ENCODE results near the gene MMEL1. TPM values are rescaled to one million over a fixed set of nuclear protein-coding genes. Genes with fewer than 3 reads are reported as not detected.

Gene MMEL1
- total RNA-seq, 1 donor from 2014 or later = 0.62 TPM

DNA sequence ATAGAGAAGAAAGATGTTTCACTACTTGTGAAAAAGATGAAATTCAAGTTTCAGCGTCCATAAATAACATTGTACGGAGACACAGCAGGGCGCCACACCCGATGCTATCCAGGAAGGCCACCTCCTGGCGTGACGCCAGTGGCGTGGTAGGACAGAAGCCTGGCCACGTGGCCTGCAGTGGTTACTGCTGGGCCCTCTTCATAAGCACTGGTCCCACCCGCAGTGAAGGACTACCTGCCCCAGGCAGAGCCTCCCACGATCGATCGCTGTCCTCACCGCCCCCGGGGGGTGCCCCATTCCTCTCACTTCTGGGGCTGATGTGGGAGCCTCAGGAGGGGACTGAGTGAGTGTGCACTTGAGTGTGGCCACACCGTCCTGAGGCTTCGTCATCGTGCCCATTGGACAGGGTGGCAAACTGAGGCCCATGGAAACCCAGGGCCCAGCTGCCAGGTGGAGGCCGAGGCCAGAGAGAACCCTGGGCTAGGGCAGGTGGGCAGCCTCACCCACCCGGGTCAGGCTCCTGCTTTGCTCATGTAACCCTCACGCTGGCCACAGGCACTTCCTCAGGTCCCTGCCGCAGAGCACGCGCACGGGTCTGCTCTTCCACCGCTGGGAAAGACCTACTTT, 91.1 kb downstream of the MMEL1 start:
- no peak overlapping the region for H3K27ac Mint-ChIP-seq (ENCODE audit: unreplicated experiment)
- H3K9me3 Mint-ChIP-seq (ENCODE audit: low read depth) = no peaks in the 10 kb centered on the region
- no peak overlapping the region for H3K4me3 Mint-ChIP-seq (ENCODE audit: unreplicated experiment)
- no peak for DNase-seq (ENCODE audit: low spot score)
- peaks cover 1% of the 10 kb centered on the region for H3K4me1 Mint-ChIP-seq (ENCODE audit: low read depth)
- no peaks in the 10 kb centered on the region for H3K36me3 Mint-ChIP-seq (ENCODE audit: low read depth)
- no peaks in the 10 kb centered on the region for H3K27me3 Mint-ChIP-seq (ENCODE audit: low read depth)
- TF ChIP-seq, protein P1, sequence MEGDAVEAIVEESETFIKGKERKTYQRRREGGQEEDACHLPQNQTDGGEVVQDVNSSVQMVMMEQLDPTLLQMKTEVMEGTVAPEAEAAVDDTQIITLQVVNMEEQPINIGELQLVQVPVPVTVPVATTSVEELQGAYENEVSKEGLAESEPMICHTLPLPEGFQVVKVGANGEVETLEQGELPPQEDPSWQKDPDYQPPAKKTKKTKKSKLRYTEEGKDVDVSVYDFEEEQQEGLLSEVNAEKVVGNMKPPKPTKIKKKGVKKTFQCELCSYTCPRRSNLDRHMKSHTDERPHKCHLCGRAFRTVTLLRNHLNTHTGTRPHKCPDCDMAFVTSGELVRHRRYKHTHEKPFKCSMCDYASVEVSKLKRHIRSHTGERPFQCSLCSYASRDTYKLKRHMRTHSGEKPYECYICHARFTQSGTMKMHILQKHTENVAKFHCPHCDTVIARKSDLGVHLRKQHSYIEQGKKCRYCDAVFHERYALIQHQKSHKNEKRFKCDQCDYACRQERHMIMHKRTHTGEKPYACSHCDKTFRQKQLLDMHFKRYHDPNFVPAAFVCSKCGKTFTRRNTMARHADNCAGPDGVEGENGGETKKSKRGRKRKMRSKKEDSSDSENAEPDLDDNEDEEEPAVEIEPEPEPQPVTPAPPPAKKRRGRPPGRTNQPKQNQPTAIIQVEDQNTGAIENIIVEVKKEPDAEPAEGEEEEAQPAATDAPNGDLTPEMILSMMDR (IDR thresholded peaks at IDR 0.05) = no peak

DNA sequence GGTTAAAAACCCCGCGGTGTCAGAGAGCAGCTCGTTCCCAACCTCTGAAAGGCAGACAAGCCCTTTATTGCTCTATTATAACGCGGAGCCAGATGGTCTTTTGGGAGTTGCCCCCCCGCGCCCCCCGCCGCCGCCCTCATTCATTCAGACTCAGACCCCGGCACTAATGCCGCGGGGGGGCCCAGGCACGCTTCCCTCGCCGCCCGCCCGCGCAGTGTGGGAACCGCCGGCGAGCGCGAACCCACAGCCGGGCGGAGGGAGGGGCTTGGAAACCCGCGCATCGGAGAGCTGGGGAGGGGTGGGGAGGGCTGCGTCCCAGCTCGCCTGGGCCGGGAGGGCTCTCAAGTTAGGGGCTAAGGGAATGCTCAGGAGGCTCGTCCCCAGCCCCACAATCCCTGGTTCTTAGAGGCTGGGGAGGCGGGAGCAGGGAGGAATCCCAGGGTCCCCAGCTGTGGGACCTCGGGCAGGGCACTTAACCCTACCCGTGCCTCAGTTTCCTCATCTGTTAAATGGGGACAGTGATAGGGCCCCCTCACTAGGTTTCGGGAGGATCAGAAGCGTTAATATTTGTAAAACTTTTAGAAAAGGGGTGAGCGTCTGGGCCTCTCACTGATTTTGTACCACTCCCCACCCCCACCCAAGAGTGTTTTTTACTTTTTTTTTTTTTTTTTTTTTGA, 91.9 kb downstream of the MMEL1 start:
- H3K27me3 Mint-ChIP-seq (ENCODE audit: low read depth) = peaks cover 4% of the 10 kb centered on the region
- no peak overlapping the region for H3K4me3 Mint-ChIP-seq (ENCODE audit: unreplicated experiment)
- TF ChIP-seq, protein P1 (IDR thresholded peaks at IDR 0.05) = no peak
- H3K27ac Mint-ChIP-seq (ENCODE audit: unreplicated experiment) = no peak overlapping the region
- no peaks in the 10 kb centered on the region for H3K4me1 Mint-ChIP-seq (ENCODE audit: low read depth)
- no peak for DNase-seq (ENCODE audit: low spot score)
- H3K36me3 Mint-ChIP-seq (ENCODE audit: low read depth) = no peaks in the 10 kb centered on the region
- no peaks in the 10 kb centered on the region for H3K9me3 Mint-ChIP-seq (ENCODE audit: low read depth)

Other genes starting within 250 kb of the MMEL1 start
- gene MORN1, start 241.5 kb downstream of the MMEL1 start, total RNA-seq = 6.7 to 10.0 TPM (median 8.1 TPM) in 3 replicates
- 158 to 177 TPM (median 175 TPM) in 3 replicates for gene RER1, start 241.2 kb downstream of the MMEL1 start, total RNA-seq
- 20.6 to 33.0 TPM (median 23.4 TPM) in 3 replicates for gene PEX10, start 220.5 kb downstream of the MMEL1 start, total RNA-seq
- gene PLCH2, start 156.7 kb downstream of the MMEL1 start, total RNA-seq = 2.4 to 3.4 TPM (median 3.2 TPM) in 3 replicates
- 19.6 to 32.6 TPM (median 20.5 TPM) in 3 replicates for gene PANK4, start 106.4 kb downstream of the MMEL1 start, total RNA-seq
- not detected in 3 replicates for gene HES5, start 102.8 kb downstream of the MMEL1 start, total RNA-seq
- 0.95 to 2.5 TPM (median 1.1 TPM) in 3 replicates for gene TNFRSF14, start 76.6 kb downstream of the MMEL1 start, total RNA-seq
- gene PRXL2B, start 46.2 kb downstream of the MMEL1 start, total RNA-seq = 20.4 to 25.6 TPM (median 22.4 TPM) in 3 replicates
- gene TTC34, start 168.7 kb upstream of the MMEL1 start, total RNA-seq = 0.60 to 1.8 TPM (median 0.67 TPM) in 3 replicates

All from chondrocyte (in vitro differentiated cells).